Right cardiac atrium (tissue), 5 donors: ENCODE measurements around the gene ERBB2. TPM values are rescaled to one million over a fixed set of nuclear protein-coding genes. Genes with fewer than 3 reads are reported as not detected.
A peak's percentile ranks its signal among the peaks of the same experiment; 100 is the strongest.
"Not testable (repeated sequence)": the region's sequence is repeated elsewhere in the genome, so short reads cannot be mapped to it uniquely, and the experiment has no call there.

Source experiments
- ATAC-seq, 2 donors: fragments of 200-7000 bp; cut with Tn5 transposase; one replicate each; pipeline versions ENCODE4 v1.8.0 to v1.9.1; 2020; ENCODE audit warnings: moderate library complexity in 2 of 2, mild to moderate bottlenecking in 1 of 2
- DNase-seq, 3 donors: peaks; one replicate each; pipeline ENCODE4 v3.0.0-alpha.2; 2020
- H3K27ac ChIP-seq: one replicate; pipeline ENCODE4 v1.5.1; 2013; ENCODE audit warnings: mild to moderate bottlenecking, low read length, control low read depth, moderate library complexity
- H3K27me3 ChIP-seq: one replicate; pipeline ENCODE4 v1.6.1; 2013; ENCODE audit not compliant: control insufficient read depth, insufficient read depth
- H3K4me1 ChIP-seq: one replicate; pipeline ENCODE4 v1.6.1; 2013; ENCODE audit warnings: low read length; ENCODE audit not compliant: control insufficient read depth, insufficient read depth
- H3K4me3 ChIP-seq: one replicate; pipeline ENCODE4 v1.5.1; 2013; ENCODE audit warnings: low read length, control low read depth
- H3K9me3 ChIP-seq: one replicate; pipeline ENCODE4 v1.6.1; 2013; ENCODE audit warnings: low read length; ENCODE audit not compliant: control insufficient read depth
- WGBS: extraction: QIAGEN DNeasy Blood & Tissue Kit; methylation state at CpG from one replicate; pipeline ENCODE4 v1.1.7; 2013; 5-methylcytosine and 5-hydroxymethylcytosine counted together
- intact Hi-C, 4 donors: fragments of 100-400 bp; cut with DNase I; formaldehyde crosslinking; loops; one replicate each; pipeline versions ENCODE4 v1.11.0 to v1.14.0; 2022 to 2023
- polyA plus RNA-seq: library from polyadenylated mRNA; stranded (reverse); fragments of 200-250 nt; gene quantifications from one replicate; pipeline ENCODE4 v1.2.3, GENCODE V29; 2013
- total RNA-seq, 4 donors: library from RNA; stranded (reverse); fragmentation: NEBNext Ultra II Directional; extraction: Animal tissue kit (Norgen Biotek cat#: 25700); gene quantifications; one replicate each; pipeline ENCODE4 v1.2.1, GENCODE V29; 2021
- donor health status: healthy with polysubstance abuse.
- donor health status: DM: no; HTN: yes; CAD: no.
- donor health status: DM: no; HTN: no; CAD: no.
- donor health status: DM: no; HTN: yes; CAD: no; lungs with severe emphysema.
- donor health status: DM: yes; HTN: yes; CAD: no.

The ERBB2 gene
- total and polyA plus RNA-seq, 5 donors: 56.4 to 178 (median 102) TPM

GRCh38 chr17:39742126-39742855 lies 42.4 kb downstream of the ERBB2 start:
- peak in 2 of 3 donors; percentile 10 to 28 for DNase-seq
- intact Hi-C loops: no loop called here
- WGBS: 80% methylated on average over 18 of the region's 18 CpGs

DNA sequence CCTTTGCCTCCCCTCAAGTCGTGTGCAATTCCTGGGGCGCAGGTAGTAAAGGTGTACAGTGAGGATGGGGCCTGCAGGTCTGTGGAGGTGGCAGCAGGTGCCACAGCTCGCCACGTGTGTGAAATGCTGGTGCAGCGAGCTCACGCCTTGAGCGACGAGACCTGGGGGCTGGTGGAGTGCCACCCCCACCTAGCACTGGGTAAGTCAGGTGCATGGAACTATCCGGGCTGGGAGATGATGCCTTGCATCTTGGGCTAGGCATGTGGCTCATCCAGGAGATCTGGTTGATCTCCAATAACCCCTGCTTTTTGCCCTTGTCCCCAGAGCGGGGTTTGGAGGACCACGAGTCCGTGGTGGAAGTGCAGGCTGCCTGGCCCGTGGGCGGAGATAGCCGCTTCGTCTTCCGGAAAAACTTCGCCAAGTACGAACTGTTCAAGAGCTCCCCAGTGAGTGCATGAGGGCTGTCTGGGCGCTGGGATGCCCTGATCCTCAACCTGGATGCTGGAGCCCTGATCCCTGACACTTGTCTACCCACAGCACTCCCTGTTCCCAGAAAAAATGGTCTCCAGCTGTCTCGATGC lies 43.1 kb downstream of the ERBB2 start:
- DNase-seq (peak in 2 of 3 donors; percentile 9 to 31), ATAC-seq (no peak)
- WGBS: 81% methylated on average over 21 of the region's 21 CpGs
- Histone ChIP-seq H3K9me3 (no peaks in the 10 kb centered on the region), H3K4me3 (no peak overlapping the region), H3K4me1 (no peaks in the 10 kb centered on the region), H3K27me3 (no peaks in the 10 kb centered on the region), H3K27ac (no peak overlapping the region)
- intact Hi-C loops: no loop called here

More at GRCh38 chr17:39742126-39742855, 42.4 kb downstream of the ERBB2 start:
- Histone ChIP-seq H3K27ac (no peak overlapping the region), H3K4me3 (no peak overlapping the region), H3K4me1 (no peaks in the 10 kb centered on the region), H3K9me3 (no peaks in the 10 kb centered on the region), H3K27me3 (no peaks in the 10 kb centered on the region)
- no peak for ATAC-seq

GRCh38 chr17:39744075-39744835 lies 44.4 kb downstream of the ERBB2 start:
- peak in 2 of 3 donors; percentile 7 to 25 for DNase-seq
- Histone ChIP-seq H3K27me3 (no peaks in the 10 kb centered on the region), H3K9me3 (no peaks in the 10 kb centered on the region), H3K4me3 (no peak overlapping the region), H3K27ac (no peak overlapping the region), H3K4me1 (no peaks in the 10 kb centered on the region)
- ATAC-seq: no peak
- intact Hi-C loops: no loop called here
- 82% methylated on average over 16 of the region's 16 CpGs for WGBS

DNA sequence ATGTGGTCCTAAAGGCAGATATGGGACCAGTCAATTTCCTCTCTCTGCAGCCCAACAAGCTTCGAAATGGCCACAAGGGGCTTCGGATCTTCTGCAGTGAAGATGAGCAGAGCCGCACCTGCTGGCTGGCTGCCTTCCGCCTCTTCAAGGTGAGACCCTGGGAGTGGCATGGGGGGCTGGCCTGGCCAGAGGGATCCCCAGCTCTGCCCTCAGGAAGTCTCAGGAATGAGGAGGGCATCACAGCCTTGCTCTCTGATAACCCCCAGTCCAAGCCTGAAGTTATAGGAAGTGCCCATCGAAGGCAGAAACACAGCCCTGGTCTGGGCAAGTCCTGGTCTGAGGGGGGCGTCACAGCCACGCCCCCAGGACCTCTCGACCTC lies 45.0 kb downstream of the ERBB2 start:
- intact Hi-C loops: no loop called here
- ATAC-seq (no peak), DNase-seq (peak in 2 of 3 donors; percentile 30 to 32)
- no peaks in the 10 kb centered on the region for H3K27me3 ChIP-seq
- no peak overlapping the region for H3K27ac ChIP-seq
- H3K4me1 ChIP-seq: no peaks in the 10 kb centered on the region
- no peaks in the 10 kb centered on the region for H3K9me3 ChIP-seq
- H3K4me3 ChIP-seq: no peak overlapping the region
- WGBS: 72% methylated on average over 8 of the region's 8 CpGs

DNA sequence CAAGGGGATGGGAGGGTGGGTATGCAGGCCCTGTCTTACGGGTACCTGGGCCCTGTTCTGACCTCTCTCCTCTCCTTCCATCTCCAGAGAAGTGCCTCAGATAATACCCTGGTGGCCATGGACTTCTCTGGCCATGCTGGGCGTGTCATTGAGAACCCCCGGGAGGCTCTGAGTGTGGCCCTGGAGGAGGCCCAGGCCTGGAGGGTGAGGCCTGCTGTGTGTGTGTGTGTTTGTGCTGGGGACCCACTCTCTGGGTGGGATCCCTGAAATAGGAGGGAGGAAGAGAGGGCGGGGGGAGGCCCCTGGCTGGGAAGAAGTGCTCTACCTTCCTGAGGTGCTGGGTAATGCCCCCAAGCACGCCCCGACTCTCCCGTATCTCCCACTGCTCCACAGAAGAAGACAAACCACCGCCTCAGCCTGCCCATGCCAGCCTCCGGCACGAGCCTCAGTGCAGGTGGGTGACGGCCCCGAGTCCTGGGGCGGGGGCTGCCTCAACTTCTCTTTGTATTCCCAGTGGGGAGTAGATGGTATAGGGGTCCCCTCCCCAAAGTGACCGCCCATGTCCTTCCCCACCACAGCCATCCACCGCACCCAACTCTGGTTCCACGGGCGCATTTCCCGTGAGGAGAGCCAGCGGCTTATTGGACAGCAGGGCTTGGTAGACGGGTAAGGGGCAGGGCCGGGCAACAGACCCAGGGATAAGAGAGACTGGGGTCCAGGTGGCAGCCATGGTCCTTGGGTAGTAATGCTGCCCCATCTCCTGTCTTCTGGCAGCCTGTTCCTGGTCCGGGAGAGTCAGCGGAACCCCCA lies 45.7 kb downstream of the ERBB2 start:
- Histone ChIP-seq H3K27me3 (no peaks in the 10 kb centered on the region), H3K27ac (no peak overlapping the region), H3K4me1 (no peaks in the 10 kb centered on the region), H3K9me3 (no peaks in the 10 kb centered on the region), H3K4me3 (no peak overlapping the region)
- ATAC-seq: no peak
- WGBS: 93% methylated on average over 23 of the region's 23 CpGs
- peak in 2 of 3 donors; percentile 3 to 36 for DNase-seq
- intact Hi-C loops: no loop called here

- Histone ChIP-seq H3K4me1 (no peaks in the 10 kb centered on the region), H3K9me3 (no peaks in the 10 kb centered on the region), H3K4me3 (no peak overlapping the region), H3K27me3 (no peaks in the 10 kb centered on the region), H3K27ac (no peak overlapping the region)
- no peak for DNase-seq
- WGBS: 92% methylated on average over 7 of the region's 7 CpGs
- ATAC-seq: no peak
- intact Hi-C loops: no loop called here
These were observed 46.2 kb downstream of the ERBB2 start for GRCh38 chr17:39746145-39746461.

DNA sequence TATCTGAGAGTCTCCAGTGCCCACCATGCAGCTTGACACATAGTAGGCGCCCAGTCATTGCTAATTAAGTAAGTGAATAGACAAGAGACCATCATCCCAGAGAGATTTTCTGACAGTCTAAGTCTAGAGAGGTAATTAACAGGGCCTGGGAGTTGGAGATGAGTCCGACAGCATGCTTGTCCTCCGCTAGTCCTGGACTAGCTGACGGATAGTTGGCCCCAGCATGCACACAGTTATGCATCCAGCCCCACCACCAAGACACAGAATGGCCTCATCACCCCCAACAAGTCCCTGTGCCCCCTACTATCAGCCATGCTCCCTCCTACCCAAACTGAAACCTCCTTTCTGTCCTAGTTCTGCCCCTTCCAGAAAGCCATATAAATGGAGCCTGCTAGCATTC lies 47.9 kb downstream of the ERBB2 start:
- no peaks in the 10 kb centered on the region for H3K9me3 ChIP-seq
- H3K27ac ChIP-seq: no peak overlapping the region
- DNase-seq (no peak), ATAC-seq (no peak)
- H3K4me3 ChIP-seq: no peak overlapping the region
- no peaks in the 10 kb centered on the region for H3K27me3 ChIP-seq
- WGBS: 86% methylated on average over 4 of the region's 4 CpGs
- H3K4me1 ChIP-seq: no peaks in the 10 kb centered on the region
- intact Hi-C loops: no loop called here

GRCh38 chr17:39748444-39749034 lies 48.7 kb downstream of the ERBB2 start:
- WGBS: 92% methylated on average over 8 of the region's 8 CpGs

GRCh38 chr17:39750131-39751015 lies 50.5 kb downstream of the ERBB2 start:
- Histone ChIP-seq H3K4me1 (no peaks in the 10 kb centered on the region), H3K9me3 (no peaks in the 10 kb centered on the region), H3K4me3 (no peak overlapping the region), H3K27ac (no peak overlapping the region), H3K27me3 (no peaks in the 10 kb centered on the region)
- DNase-seq (no peak), ATAC-seq (no peak)
- WGBS: 61% methylated on average over 9 of the region's 9 CpGs
- intact Hi-C loops: loop anchor here in 3 of 4 donors (5.0 kb wide), 1 partner anchor 128 kb away; no protein-coding TSS in a partner anchor

More at GRCh38 chr17:39748444-39749034, 48.7 kb downstream of the ERBB2 start:
- H3K4me1 ChIP-seq, ATAC-seq, H3K9me3 ChIP-seq, H3K4me3 ChIP-seq, H3K27me3 ChIP-seq, intact Hi-C loops, DNase-seq, H3K27ac ChIP-seq: not testable (repeated sequence)
